Measurements from ENCODE around the gene PARVB.

DNA sequence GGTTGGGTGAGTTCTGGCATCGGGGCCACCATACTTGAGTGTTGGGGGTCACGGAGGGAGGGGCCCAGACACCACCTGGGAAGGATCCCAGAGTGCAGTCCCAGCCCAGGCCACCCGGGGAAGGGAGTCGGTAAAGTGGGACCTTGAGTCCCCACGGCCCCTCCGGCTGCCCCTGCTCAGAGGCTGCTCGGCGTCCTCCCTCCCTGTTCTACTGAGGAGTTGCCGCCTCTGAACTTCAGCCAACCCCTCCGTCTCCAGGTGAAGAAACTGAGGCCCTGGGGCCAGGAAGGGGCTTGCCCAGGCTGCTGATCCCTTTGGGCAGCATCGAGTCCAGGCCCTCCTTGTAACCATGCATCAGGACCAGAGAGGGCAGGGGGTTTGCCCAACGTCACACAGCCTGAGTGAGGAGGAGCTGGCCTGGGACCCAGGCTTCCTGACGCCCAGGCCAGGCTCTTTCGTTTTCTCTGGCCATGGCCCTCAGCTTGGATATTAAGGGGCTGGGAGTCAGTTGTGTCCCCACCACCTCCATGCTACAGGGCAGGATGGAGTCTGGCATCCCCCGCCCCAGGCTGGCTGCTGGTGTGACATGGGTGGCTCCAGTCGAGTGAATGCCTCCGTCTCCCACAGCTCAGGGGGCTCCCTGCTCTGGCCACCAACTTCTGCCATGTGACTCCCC, 157.9 kb downstream of the PARVB start:
- TF ChIP-seq YY1 (IDR thresholded peaks at IDR 0.05; ENCODE audit: insufficient read depth, insufficient read length): no peak
- TF ChIP-seq ZNF274 (IDR thresholded peaks at IDR 0.05; ENCODE audit: low read depth, low read length): no peak
- TF ChIP-seq SUZ12 (IDR thresholded peaks at IDR 0.05; ENCODE audit: extremely low read depth, insufficient read depth, insufficient read length): no peak

All from NT2/D1 (cell line).